ENCODE data around the gene FAM13A.

- TF ChIP-seq USF2 (IDR thresholded peaks at IDR 0.05; ENCODE audit: borderline replicate concordance, low read depth, low read length) (no peak), POLR2AphosphoS5 (IDR thresholded peaks at IDR 0.05; ENCODE audit: low read depth, low read length) (no peak)
Observed at GRCh38 chr4:89055157-89056080, 1.6 kb downstream of the FAM13A start.
